ENCODE data around the gene CFAP100.
A peak's percentile ranks its signal among the peaks of the same experiment; 100 is the strongest.

Gene CFAP100

DNA sequence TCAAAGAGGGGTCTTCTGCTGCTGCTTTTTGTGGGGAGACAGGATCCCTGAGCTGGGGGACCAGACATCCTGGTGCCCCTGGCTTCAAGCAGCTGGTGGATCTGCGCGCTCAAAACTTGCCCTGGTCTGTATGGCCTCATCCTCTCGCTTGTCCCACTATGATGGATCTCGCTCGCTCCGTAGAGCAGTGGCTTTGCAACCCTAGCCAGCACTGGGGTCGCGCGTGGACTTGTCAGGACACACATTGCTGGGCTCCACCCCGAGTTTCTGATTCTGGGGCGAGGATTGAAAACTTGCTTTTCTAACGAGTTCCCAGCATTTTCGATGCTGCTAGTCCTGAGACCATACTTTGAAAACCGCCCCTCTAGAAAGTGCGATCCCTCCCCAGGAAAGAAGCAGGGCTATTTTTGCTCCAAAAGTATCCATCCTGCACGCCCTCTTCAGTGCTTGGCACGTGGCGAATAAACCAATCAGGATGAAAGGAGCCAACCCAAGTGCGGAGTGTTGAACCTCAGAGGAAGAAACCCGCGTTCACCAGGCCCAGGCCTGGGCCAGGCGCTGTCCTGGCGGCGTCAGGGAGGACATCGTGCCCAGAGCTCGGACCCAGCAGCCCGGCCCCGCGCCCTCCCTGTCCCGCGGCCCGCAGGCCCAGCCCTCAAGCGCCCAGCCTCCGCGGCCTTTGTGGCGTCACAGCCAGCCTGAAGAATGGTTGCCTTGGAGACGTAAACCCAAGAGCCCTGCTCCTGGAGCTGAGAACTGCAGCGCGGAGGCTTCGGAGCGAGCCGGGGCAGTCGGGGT, at the start of gene CFAP100:
Gene CFAP100 (plus strand): TSS at position 731 of the 798 bp plus-strand sequence. CDS start 1,092 bp downstream, outside the sequence.
- peak; percentile 17 for DNase-seq (ENCODE audit: low spot score)

DNA sequence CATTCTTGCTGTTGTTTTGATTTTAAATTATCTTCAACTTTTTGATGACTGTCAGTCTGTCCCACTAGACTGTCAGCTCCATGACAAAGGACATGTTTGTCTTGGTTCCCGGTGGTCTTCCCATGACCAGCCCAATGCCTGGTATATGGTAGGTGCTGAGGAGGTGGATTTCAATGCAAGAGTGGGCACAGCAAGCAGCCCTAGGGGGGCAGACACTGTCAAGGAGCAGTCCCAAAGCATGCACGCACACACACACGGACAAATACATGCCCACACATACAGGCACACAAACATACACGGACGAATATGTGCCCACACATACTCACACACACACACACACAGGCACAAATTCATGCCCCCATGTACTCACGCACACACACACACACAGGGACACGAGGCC, 49.5 kb upstream of the CFAP100 start:
- DNase-seq (ENCODE audit: low spot score), result no peak

DNA sequence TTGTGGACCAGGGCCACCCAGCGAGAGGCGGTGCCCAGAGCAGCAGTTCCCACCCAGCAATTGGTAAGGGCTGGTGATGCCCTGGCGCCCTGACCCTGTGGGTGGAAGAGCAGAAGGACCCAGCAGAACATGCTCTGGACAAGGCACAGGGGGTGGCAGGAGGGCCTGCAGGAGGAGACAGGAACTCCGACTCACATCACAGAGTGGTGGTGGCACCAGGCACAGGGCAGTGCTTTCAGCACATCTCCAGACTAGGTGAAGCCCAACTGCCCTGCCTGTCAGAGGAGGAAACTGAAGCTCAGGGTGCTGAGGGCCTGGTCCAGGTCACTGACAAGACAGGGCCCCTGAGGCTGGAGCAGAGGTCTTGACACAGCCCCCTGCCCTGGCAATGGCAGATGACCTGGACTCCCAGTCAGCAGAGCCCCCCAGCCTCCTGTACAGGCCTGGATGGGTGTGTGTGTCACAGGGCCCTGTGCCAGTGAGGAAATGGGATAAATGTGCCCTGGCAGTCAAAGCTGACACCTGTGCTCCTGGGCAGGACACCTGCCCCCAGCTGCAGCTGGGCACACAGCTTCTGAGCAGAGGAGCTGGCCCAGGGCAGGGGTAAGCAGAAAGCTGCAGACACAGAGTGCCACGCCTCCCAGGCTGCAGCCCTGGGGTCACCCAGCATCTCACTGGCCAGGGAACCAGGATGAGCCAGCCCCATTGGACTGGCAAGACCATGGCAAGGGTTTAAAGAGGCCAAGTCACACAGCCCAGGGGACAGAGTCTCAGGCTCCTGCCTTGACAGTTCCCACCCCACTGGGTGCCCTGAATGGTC, 48.9 kb upstream of the CFAP100 start:
- DNase-seq (ENCODE audit: low spot score), result no peak

DNA sequence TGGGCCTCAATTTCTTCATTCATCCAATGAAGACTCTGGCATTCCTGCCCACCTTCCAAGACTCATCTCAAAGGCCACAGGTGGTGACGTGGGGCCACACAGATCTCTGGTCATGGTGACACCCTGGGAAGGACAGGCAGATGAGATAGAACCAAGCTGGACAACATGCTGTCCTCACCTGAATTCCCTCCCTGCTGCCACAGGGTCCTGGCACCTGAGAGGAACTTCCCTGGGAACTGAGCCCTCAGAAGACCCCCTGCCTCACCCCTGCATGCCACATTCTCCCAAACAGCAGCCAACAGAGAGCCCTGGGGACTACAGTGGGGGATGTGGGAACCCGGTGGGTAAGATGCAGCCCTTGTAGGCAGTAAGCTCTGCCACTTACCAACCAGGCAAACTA, 48.2 kb upstream of the CFAP100 start:
- DNase-seq (ENCODE audit: low spot score), result no peak

DNA sequence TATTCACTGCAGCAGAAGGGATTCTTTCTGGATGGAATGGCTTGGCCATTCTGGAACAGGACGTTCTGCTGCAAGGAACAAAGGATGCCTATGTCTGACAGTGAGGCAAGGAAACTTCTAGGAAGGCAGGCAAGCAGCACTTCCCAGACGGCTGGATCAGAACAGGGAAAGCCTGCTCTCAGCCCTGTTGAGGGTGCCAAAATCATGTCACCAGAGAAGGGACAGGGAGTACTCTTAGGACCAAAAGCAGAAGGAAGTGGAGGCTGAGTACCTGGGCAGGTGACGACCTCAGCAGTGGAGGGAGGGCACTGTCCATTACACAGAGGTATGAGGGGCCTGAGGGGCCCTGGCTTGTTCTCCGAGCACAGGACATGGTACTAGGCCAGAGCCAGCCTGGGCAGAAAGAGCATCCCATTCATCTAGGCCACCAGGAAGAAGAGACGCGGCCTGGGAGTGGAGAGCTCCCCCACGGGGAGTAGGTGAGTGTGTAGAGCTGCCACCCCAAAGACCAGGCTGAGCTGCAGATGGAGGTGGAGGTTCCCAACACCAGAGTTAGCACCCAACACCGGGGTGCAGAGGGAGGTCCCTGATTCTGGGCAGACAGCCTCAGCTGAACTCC, 47.1 kb upstream of the CFAP100 start:
- no peak for DNase-seq (ENCODE audit: low spot score)

DNA sequence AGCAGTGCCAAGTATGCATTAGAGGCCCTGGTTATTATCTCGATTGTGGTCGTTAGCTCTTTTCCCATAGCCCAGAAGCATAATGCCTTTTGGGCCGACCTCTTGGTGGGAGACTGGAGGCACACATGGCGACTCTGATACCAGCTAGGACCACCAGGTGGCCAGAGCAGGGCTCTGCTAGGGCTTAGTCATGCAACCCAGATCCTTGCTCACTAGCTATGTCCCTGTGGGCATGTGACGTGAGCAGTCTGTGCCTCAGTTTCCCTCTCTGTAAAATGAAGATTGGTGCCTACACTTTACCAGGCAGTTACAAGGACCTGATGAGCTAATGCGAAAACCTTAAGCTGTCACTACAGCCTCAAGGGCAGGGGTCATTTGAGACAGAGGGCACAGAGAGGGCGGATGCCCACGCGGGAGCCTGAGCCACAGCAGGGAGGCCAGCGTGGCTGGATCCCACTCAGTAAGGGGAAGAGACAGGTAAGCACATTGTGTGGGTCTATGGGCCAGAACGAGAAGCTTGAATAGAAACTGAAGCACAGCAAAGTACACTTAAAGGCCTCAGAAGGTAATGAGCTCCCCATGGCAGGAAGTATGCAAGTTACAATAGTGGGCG, 46.3 kb upstream of the CFAP100 start:
- no peak for DNase-seq (ENCODE audit: low spot score)

DNA sequence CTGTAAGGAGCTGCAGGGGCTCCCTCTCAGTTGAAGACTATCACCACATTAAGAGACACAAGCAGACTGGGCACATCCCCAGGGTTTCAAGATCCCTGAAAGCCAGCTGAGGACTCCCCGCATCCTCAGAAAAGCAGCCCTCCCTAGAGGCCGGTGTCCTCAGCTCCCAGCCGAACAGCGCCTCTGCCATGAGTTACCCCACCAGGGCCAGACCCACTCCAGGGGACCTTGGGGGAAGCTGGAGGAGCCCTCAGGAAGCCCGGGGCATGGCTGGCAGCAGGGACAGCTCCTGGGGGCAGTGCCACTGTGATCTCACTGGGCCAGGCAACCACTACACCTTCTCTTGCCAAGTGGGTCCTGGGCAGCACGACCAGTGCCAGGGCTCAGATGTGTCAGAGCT, 45.6 kb upstream of the CFAP100 start:
- no peak for DNase-seq (ENCODE audit: low spot score)

DNA sequence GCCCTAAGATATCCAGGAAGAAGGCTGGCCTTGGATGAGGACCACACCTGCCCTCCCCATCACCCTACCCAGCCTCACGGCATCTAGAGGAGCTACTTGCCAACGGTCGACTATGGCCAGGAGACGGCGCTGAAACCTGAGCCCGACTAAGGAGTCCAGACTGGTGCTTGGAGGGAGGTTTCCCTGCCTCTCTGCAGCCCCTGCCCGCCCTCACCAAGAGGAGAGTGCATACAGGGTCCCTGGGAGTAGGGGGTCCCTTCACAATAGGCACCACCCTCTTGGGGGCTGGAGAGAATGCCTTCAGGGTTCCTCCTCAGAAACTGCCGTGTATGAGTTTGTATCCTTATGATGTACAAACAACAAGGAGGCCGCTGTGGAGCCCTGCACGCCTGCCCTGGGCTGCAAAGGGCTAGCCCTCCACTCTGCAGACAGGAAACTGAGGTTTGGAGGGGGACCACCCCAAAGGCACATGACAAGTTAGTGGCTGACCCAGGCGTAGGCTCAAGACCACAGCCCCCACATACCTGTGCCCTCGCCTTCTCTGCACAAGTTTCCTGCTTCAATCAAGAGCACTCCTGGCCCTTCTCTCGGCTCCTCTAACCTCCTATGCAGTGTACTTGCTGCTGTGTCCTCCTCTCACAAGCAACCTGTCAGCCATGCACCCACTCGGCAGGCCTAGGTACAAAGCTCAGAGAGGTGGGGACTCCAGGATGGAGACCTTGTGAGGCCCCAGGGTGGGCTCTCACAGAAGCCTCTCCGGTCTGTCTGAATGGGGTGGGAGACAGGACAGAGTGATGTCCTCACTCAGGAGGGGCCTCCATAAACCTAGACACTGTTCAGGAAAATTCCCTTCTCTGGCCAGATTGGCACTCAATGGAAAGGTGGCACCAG, 44.9 kb upstream of the CFAP100 start:
- DNase-seq (ENCODE audit: low spot score), result no peak

DNA sequence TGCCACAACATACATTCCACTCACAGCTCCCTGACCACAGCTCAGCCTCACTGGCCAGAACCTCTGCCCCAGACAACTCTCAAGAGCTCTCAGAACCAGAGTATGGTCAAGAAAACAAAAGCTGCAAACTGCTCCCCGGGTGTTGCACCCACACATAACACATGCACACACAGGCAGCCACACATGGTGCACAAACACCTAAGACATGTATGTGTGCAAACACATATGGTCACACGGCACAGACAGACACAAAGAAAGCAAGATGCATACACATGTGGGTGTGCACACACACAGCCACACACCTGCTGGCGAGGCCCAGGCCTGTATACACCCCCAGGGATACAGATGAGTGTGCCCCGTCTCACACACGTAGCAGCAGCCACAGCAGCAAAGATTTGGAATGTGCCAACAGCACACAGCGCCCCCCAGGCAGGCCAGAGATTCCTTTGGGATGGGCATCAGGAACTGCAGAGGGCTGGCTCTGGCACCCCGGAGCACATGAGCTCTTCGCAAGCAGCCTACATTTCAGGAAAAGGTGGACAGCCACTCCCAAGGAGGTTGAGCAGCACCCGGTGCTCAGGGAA, 44.1 kb upstream of the CFAP100 start:
- DNase-seq (ENCODE audit: low spot score), result no peak

DNA sequence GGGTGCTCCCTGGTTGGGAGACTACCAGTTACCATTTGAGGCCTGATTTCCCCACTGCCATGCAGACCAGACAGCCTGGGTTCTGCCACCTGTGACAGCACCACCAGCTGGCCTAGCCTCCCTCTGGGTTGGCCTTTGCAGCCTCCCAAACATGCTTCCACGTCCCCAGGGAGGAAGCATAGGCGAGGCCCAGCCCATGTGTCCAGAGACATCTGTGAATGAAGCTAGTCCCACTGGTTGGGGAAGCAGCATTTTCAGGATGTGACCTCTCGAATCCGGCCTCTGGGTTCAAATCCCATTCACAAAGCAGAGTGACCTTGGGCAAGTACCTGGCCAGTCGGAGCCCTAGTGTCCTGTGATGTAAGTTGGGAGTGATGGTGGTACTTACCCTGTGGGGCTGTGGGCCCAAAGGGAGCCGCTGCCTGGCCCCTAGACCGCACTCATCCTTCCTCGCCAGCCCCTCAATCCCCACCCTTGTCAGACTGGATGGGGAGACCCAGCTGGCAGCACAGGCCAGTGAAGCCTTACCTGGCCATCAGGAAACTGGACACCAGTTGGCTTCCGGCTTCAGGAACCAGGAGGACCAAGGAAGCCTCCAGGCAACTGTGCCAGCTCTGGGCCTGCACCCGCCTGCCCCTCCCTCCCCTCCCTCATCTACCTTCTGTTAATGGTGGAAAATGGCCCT, 43.5 kb upstream of the CFAP100 start:
- DNase-seq (ENCODE audit: low spot score), result no peak

DNA sequence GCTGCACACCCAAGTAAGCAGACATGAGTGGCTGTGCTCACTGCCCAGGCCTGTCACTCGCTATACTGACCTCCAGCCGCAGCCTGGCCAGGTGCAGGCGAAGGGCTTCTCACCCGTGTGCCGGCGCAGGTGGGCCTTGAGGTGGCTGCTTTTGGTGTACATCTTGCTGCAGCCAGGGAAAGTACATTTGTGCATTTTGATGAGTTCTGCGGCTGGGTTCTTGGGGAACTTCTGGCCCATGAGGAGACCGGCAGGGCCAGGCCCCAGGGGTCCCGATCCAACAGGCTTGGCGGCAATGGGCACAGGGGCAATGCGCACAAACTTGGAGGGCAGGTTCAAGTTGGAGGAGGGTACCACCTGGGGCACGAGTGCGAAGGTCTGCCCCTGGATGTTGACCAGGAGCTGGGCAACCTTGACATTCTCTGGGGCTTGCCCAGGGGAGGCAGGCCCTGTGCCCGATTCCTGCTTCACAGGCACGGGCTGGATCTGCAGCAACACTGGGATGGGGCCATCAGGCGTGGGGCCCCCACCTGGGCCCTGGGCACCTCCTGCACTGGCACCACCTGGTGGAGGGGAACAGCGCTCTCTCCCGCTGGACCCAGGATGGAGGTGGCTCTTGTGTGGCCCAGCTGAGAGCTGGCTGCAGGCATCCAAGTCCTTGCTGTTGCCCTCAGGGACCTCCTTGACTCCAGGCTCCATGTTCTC, 42.8 kb upstream of the CFAP100 start:
- DNase-seq (ENCODE audit: low spot score), result no peak

DNA sequence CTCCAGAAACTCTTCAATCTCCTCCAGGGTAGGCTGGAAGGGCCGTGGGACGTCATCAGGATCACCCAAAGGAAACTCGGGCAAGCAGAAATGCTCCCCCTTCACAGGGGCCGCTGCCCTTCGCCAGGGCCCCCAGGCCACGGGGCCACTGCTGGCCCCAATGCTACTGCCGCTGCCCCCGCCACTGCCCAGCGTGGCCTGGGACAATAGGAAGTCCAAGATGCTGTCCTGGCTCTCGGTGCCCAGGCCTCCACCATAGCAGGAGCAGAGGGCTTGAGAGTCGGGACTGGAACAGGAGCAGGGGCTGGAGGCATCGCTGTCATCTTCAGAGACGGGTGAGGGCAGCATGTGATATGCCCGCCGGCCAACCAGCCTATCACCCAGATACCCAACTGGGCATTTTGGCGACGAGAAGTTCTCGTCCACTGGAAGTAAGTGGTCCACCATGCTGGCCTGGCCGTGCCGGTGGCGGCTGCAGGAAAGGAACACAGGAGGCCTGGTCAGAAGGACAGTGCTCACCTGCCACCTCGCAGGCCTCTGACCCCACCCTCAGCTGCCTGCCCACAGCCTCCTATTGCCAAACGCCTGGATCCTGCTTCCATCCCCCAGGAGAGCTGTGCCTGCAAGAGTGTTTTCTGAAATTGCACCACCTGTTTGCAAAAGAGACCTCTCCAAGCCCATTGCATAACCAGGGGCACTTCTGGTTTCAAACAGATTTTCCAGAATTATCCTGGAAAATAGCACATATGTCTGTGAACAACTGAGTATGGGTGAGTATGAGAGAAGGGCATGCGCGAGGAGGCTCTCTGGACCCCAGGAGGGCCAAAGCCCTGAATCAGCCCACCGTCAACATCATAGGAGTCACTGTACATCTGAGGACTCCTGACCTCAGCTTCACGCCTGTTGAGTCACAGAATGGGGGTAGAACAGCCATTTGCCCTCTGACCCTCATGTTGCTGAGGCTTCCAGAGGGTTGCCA, 41.9 kb upstream of the CFAP100 start:
- peak; percentile 4 for DNase-seq (ENCODE audit: low spot score)

DNA sequence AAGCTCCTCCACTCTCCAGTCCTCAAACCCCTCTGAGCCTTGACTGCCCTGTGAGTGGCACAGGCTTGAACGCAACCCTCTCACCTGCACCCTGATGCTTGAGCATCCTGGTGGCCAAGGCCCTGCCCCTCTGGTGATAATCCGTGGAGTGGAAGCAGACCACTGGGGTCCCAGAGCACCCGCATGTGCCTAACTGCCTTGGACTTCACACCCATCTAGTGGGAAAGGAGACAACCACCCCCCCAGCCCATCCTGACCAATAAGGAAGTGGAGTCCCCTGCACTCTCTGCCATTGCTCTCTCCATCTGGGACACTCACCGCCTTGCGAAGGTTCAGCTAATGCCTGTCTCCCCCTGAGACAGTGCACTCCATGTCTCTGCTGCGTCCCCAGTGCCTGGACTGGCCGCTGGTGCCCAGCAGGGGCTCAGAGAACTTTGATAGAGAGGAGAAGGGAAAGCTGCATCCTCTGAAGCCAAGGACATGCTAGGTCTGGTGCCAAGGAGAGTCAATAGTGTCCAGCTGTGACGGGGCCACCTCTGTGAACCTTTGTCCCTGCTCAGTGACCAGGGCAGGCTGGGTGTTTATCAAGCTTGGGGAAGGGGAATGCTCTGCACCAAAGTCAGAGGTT, 40.9 kb upstream of the CFAP100 start:
- DNase-seq (ENCODE audit: low spot score), result no peak

DNA sequence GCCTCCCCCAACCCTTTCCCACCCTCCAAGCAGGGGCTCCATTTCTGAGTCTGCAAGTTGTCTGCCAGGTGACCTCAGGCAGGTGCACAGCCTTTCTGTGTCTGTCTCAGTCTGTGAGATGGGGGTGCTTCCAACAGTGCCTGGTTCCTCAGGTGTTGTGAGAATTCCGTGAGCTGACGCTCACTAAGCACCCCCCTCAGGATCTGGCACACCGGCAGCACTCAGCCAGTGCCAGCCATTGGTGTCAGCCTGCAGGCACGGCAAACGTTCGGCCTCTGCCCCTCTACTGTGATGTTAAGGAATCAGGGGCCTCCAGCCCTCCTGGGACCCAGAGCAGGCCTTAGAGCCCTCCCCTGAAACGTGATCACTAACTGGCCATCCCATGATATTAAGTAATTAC, 39.9 kb upstream of the CFAP100 start:
- DNase-seq (ENCODE audit: low spot score), result no peak

DNA sequence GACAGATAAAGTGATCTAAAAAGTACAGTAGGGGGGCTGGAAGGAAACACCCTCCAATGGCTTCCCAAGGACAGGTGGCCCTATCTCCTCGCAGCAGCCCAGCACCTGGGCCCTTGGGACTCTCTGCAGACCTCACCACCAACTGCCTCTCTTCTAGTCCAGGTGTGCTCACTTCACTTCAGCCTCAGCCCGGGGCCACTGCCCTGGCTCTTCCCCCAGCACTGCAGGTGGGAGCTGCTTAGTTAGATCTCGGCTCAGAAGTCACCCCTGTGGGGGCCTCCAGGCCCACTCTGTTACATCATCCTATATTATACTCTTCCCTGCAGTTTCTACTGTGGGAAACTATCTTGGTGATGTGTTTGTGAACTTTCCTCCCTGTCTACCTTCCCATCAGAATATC, 39.5 kb upstream of the CFAP100 start:
- DNase-seq (ENCODE audit: low spot score), result no peak

DNA sequence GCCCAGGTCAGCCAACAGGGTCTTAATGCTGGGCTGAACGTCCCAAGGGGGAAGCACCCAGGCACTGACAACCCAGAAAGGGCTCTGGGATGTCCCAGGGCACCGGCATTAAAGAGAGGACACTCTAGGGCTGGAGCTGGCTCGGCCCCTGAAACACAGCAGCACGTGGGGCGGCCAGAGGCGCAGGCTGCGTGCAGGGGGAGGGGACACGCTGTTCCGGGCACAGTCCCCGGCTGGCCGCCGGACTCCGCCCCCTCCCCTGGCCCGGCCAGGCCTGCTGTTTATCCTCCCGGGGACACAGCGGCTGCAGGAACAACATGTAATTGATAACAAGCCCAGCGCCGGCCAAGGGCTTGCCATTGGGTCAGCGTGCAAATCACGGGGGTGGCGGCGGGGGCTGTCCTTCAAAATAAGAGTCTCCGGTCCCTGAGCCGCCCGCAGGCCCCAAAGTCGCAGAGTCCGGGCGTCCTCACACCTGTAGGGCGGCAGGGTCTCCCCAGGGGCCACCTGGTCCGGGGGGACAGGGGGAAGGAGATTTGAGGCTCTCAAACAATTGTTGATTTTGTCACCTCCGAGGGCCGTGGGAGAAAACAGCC, 38.8 kb upstream of the CFAP100 start:
- peak; percentile 12 for DNase-seq (ENCODE audit: low spot score)

DNA sequence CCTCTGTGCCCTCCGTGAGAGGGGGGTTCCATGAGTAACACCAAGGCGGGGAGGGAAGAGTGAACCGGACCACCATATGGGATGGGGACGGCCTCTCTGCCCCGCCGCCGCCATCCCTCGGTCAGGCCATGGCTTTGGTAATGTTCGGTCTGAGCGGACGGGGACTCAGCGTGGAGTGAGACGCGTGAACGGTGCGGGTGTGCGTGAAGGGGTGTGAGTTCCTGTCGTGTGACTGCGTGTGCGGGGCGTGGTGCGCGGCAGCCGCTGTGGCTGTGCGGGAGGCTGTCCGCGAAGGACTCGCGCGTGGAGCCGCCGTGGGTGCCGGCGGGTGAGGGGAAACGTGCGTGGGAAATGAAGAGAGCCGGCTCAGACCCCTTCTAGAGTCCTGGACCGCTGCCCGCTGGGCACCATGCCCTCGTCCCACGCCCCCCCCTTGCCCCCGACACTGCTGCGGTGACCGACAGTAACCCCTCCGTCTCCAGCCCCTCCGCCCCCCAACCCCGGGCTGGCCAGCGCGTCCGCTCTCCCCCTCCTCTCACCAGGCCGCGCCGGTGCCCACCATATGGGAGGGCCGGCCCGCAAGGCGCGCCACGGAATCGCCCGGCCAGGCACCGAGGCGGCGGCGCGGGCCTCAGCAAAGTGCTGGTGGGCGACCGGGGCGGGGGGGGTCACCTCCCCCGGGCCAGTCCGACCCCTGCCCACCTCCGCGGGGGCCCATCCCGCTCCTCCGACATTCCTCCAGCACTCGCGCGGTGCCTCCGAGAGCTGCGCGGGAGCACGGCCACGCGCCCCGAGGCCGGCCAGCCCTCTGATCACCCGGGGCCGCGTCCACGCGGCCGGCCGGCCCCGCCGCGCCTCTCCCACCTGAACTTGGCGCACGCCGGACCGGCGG, 38.1 kb upstream of the CFAP100 start:
- DNase-seq (ENCODE audit: low spot score), result no peak

All from kidney tubule cell (primary cell).